H4 (cell line): ENCODE data around the gene ASIC2. TPM values are rescaled to one million over a fixed set of nuclear protein-coding genes. Genes with fewer than 3 reads are reported as not detected.

ENCODE experiments used
- DNase-seq: peaks from one replicate; pipeline ENCODE4 v3.0.0-alpha.2; 2015; ENCODE audit warnings: low spot score
- total RNA-seq: library from RNA; depleted of rRNA; stranded (reverse); fragments of >200 nt; shearing (Covaris generic); gene quantifications from 2 replicates; pipeline ENCODE4 v1.2.3, GENCODE V29; 2014

Gene ASIC2
- total RNA-seq, 1 experiment from 2014 or later, result not detected

GRCh38 chr17:33204701-33205100, 88.4 kb downstream of the ASIC2 start:
- DNase-seq, result no peak

- no peak for DNase-seq
Measured at GRCh38 chr17:33204156-33204555, 88.9 kb downstream of the ASIC2 start.

- DNase-seq, result no peak
Measured at GRCh38 chr17:33202796-33203495, 90.1 kb downstream of the ASIC2 start.

- no peak for DNase-seq
Measured at GRCh38 chr17:33202021-33202420, 91.1 kb downstream of the ASIC2 start.

- no peak for DNase-seq
Measured at GRCh38 chr17:33201283-33201682, 91.8 kb downstream of the ASIC2 start.

- no peak for DNase-seq
Measured at GRCh38 chr17:33200587-33200986, 92.5 kb downstream of the ASIC2 start.

- DNase-seq, result no peak
Measured at GRCh38 chr17:33199571-33200510, 93.3 kb downstream of the ASIC2 start.

- DNase-seq, result no peak
Measured at GRCh38 chr17:33198954-33199353, 94.1 kb downstream of the ASIC2 start.

- DNase-seq, result no peak
Measured at GRCh38 chr17:33197342-33197741, 95.8 kb downstream of the ASIC2 start.

GRCh38 chr17:33196883-33197282, 96.2 kb downstream of the ASIC2 start:
- no peak for DNase-seq

GRCh38 chr17:33192951-33193911, 99.9 kb downstream of the ASIC2 start:
- no peak for DNase-seq

- no peak for DNase-seq
Measured at GRCh38 chr17:33183487-33184026, 109.5 kb downstream of the ASIC2 start.

GRCh38 chr17:33179151-33179550, 113.9 kb downstream of the ASIC2 start:
- DNase-seq, result no peak

- no peak for DNase-seq
Measured at GRCh38 chr17:33178681-33179080, 114.4 kb downstream of the ASIC2 start.

GRCh38 chr17:33175562-33175961, 117.5 kb downstream of the ASIC2 start:
- no peak for DNase-seq

GRCh38 chr17:33171931-33172330, 121.2 kb downstream of the ASIC2 start:
- no peak for DNase-seq

GRCh38 chr17:33169580-33170285, 123.4 kb downstream of the ASIC2 start:
- DNase-seq, result no peak

- DNase-seq, result no peak
Measured at GRCh38 chr17:33167736-33168135, 125.4 kb downstream of the ASIC2 start.

- DNase-seq, result no peak
Measured at GRCh38 chr17:33166472-33166871, 126.6 kb downstream of the ASIC2 start.

- no peak for DNase-seq
Measured at GRCh38 chr17:33164169-33164881, 128.8 kb downstream of the ASIC2 start.
